ENCODE measurements around the gene ID2.
A peak's percentile ranks its signal among the peaks of the same experiment; 100 is the strongest.

Gene ID2

GRCh38 chr2:8643250-8643995 is 38.4 kb upstream of the ID2 start:
- no peak overlapping the region for H3K27ac ChIP-seq
- TF ChIP-seq ZFX (IDR thresholded peaks at IDR 0.05; ENCODE audit: borderline replicate concordance) (no peak), CTCF (IDR thresholded peaks at IDR 0.05) (no peak)

DNA sequence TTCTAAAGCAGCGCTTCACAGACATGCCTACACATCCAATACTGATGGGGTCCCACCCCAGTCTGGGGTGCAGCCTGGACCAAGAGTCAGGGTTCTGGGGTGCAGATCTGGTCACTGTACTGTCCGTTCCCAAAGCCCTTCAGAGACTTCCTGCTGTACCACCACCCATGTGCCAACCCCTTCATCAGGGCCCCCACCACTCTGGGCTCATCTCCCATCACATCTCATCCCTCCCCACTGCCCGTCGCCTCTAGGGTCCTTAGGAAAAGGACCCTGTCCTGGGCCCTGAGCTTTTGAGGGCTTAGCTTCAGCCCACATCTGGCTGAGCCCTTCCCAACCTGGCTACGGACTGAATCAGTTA is 37.9 kb upstream of the ID2 start:
- no peak overlapping the region for H3K27ac ChIP-seq
- no peak for TF ChIP-seq ZFX (IDR thresholded peaks at IDR 0.05; ENCODE audit: borderline replicate concordance)
- TF ChIP-seq CTCF (IDR thresholded peaks at IDR 0.05), result no peak

DNA sequence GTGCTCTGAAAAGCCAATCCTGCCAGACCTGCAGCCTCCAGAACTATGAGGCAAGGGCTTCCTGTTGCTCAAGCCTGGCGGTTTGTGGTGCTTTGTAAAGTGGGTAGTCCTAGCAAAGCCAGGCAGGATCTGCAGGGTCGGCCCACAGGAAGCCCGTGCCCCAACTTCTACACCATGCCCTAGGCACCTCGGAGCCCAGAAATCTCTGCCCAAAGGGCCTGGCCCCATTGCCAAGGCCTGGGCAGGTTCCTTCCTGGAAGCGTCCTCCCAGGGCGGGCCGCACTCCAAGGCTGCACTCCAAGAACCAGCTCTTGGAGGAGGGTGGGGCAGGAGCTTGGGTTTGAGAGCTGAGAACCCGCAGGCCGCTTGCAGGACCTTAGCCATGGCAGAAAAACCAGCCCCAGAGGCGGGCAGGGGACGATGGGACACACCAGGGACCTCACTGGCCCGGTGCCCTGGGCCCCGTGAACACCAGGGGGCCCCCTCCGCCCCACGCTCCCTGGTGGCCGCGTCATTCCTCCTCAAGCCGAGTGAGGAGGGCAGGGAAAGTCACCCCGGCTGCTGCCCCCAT is 37.2 kb upstream of the ID2 start:
- H3K27ac ChIP-seq, result no peak overlapping the region
- TF ChIP-seq ZFX (IDR thresholded peaks at IDR 0.05; ENCODE audit: borderline replicate concordance) (no peak), CTCF (IDR thresholded peaks at IDR 0.05) (peak; percentile 65)

GRCh38 chr2:8645176-8645831 is 36.6 kb upstream of the ID2 start:
- TF ChIP-seq CTCF (IDR thresholded peaks at IDR 0.05) (peak; percentile 20; the same call in 1 of the 2 replicates), ZFX (IDR thresholded peaks at IDR 0.05; ENCODE audit: borderline replicate concordance) (no peak)
- H3K27ac ChIP-seq, result no peak overlapping the region

DNA sequence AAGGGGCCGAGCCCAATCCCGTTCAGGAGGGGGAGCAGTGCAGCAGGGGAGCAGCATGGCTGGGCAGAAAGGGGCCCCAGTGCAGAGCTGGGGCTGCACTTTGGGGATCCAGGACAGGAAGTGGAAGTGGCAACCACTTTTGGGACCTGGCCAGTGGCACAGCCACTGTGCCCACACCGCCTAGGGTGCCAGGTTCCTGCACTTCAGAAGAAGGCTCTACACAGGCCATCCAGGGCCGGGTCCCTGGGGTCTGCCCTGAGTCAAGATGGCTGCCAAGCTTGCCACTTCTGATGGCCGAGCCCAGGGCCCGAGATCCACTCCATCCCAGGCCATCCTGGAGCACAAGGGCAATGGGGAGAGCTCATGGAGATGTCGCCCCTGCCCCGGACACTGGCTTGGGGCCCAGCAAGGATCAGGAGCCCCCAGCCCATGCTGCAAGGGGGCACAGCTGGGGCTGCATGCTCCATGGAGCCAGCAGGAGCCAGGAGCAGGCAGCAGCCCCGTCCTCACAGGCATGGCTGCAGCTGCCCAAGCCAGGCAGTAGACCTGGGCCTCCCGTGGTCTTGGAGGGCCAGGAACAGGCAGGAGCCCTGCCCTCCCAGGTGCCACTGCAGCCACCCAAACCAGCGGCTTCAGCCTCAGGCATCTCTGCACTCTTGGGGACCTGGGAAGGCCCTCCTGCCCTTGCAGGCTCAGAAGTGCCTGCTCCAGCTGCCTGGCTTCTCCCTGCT is 35.0 kb upstream of the ID2 start:
- no peak overlapping the region for H3K27ac ChIP-seq
- TF ChIP-seq ZFX (IDR thresholded peaks at IDR 0.05; ENCODE audit: borderline replicate concordance), result no peak
- no peak for TF ChIP-seq CTCF (IDR thresholded peaks at IDR 0.05)

GRCh38 chr2:8647462-8647857 is 34.4 kb upstream of the ID2 start:
- TF ChIP-seq CTCF (IDR thresholded peaks at IDR 0.05) (no peak), ZFX (IDR thresholded peaks at IDR 0.05; ENCODE audit: borderline replicate concordance) (no peak)
- H3K27ac ChIP-seq, result no peak overlapping the region

Measured in 22Rv1 (cell line).